GM19467 (cell line): ENCODE measurements around the gene GCH1.

Experiments used
- ATAC-seq: cut with Tn5 transposase; IDR thresholded peaks from one replicate; pipeline ENCODE4 v1.9.1; 2021; ENCODE audit warnings: mild to moderate bottlenecking, moderate library complexity; ENCODE audit not compliant: unreplicated experiment

GCH1 gene

GRCh38 chr14:54829486-54830224, 73.0 kb downstream of the GCH1 start:
- no peak for ATAC-seq

- no peak for ATAC-seq
These were observed 74.6 kb downstream of the GCH1 start for GRCh38 chr14:54828037-54828436.

- no peak for ATAC-seq
These were observed 78.7 kb downstream of the GCH1 start for GRCh38 chr14:54823757-54824549.

- ATAC-seq: no peak
These were observed 79.9 kb downstream of the GCH1 start for GRCh38 chr14:54822685-54823084.

- no peak for ATAC-seq
These were observed 84.2 kb downstream of the GCH1 start for GRCh38 chr14:54818201-54819133.

- no peak for ATAC-seq
These were observed 85.1 kb downstream of the GCH1 start for GRCh38 chr14:54817506-54817905.

GRCh38 chr14:54816450-54816849, 86.2 kb downstream of the GCH1 start:
- no peak for ATAC-seq

GRCh38 chr14:54815515-54815914, 87.1 kb downstream of the GCH1 start:
- no peak for ATAC-seq

- no peak for ATAC-seq
These were observed 87.6 kb downstream of the GCH1 start for GRCh38 chr14:54815016-54815415.

- ATAC-seq: no peak
These were observed 88.5 kb downstream of the GCH1 start for GRCh38 chr14:54814076-54814475.

- ATAC-seq: no peak
These were observed 89.5 kb downstream of the GCH1 start for GRCh38 chr14:54813081-54813480.

- ATAC-seq: no peak
These were observed 90.0 kb downstream of the GCH1 start for GRCh38 chr14:54812617-54813016.

- no peak for ATAC-seq
These were observed 92.9 kb downstream of the GCH1 start for GRCh38 chr14:54809767-54810166.

GRCh38 chr14:54808326-54809161, 94.1 kb downstream of the GCH1 start:
- no peak for ATAC-seq

GRCh38 chr14:54807881-54808280, 94.7 kb downstream of the GCH1 start:
- ATAC-seq: no peak

- ATAC-seq: no peak
These were observed 95.2 kb downstream of the GCH1 start for GRCh38 chr14:54807428-54807827.

- no peak for ATAC-seq
These were observed 96.0 kb downstream of the GCH1 start for GRCh38 chr14:54806616-54807015.

GRCh38 chr14:54805445-54806322, 96.9 kb downstream of the GCH1 start:
- peak; percentile 65 for ATAC-seq

- ATAC-seq: no peak
These were observed 97.6 kb downstream of the GCH1 start for GRCh38 chr14:54805070-54805444.
